HepG2 (cell line): ENCODE measurements around the gene ANKRD13D. TPM values are rescaled to one million over a fixed set of nuclear protein-coding genes. Genes with fewer than 3 reads are reported as not detected.
A peak's percentile ranks its signal among the peaks of the same experiment; 100 is the strongest.

Experiments used
- ATAC-seq: fragments of 200-7000 bp; cut with Tn5 transposase; 3 replicates; pipeline ENCODE4 v1.9.1; 2020; ENCODE audit warnings: mild to moderate bottlenecking, moderate library complexity
- BruUV-seq: library from RNA; stranded (reverse); fragments of 400-500 nt; replicated peaks from 2 replicates; lab custom pipeline; 2021; lab: Mats Ljungman, UMichigan
- CTCF ChIA-PET: fragments of 300-600 bp; formaldehyde crosslinking; extraction: SDS; loops from one replicate; lab custom pipeline; 2021; ENCODE audit warnings: low total read pairs, inconsistent platforms, low intra/inter-chr PET ratio; lab: Yijun Ruan, JAX
- POLR2A ChIA-PET: fragments of 350-600 bp; sonication (Branson Sonifier 250); formaldehyde crosslinking; loops from one replicate; lab custom pipeline; 2020; ENCODE audit warnings: antibody characterized with exemption, inconsistent platforms; lab: Yijun Ruan, JAX
- DNase-seq: peaks from one replicate; pipeline ENCODE4 v3.0.0-alpha.2; 2015; ENCODE audit warnings: low spot score
- FAIRE-seq: peaks from 3 replicates; lab custom pipeline; 2011; peaks lifted over from hg19 to GRCh38; lab: Jason Lieb, UNC
- H2AFZ ChIP-seq: one replicate; pipeline ENCODE4 v1.6.1; 2011; ENCODE audit warnings: low read length, inconsistent platforms
- H3K27ac ChIP-seq: fragments of 300-600 bp; 3 replicates; pipeline ENCODE4 v1.8.0; 2011; ENCODE audit warnings: mixed run types, mild to moderate bottlenecking, mixed read lengths, low read length, inconsistent platforms; ENCODE audit not compliant: insufficient read depth; ENCODE audit errors: extremely low read length
- H3K27me3 ChIP-seq, 2 experiments: fragments of 200-600 bp in 1 of 2; 2 replicates in 1 of 2; 3 replicates in 1 of 2; pipeline versions ENCODE4 v1.6.0 to v1.8.0; 2011; ENCODE audit warnings: low read length in 2 of 2, mild to moderate bottlenecking in 2 of 2, moderate library complexity in 2 of 2, inconsistent platforms in 1 of 2; ENCODE audit not compliant: insufficient read depth in 2 of 2, control insufficient read depth in 1 of 2
- H3K36me3 ChIP-seq, 2 experiments: fragments of 200-600 bp in 1 of 2; replicated peaks in 1 of 2; 2 replicates in 1 of 2; 3 replicates in 1 of 2; pipeline versions ENCODE4 v1.5.1 to v1.8.0; 2011; ENCODE audit warnings: low read length in 2 of 2, inconsistent platforms in 1 of 2; ENCODE audit not compliant: insufficient read depth in 2 of 2, control insufficient read depth in 1 of 2
- H3K4me1 ChIP-seq: 2 replicates; pipeline ENCODE4 v1.5.1; 2012; ENCODE audit warnings: low read length, inconsistent platforms; ENCODE audit not compliant: insufficient read depth
- H3K4me2 ChIP-seq: 2 replicates; pipeline ENCODE4 v1.6.0; 2011; ENCODE audit warnings: low read depth, low read length, inconsistent platforms
- H3K4me3 ChIP-seq, 3 experiments: fragments of 200-600 bp in 1 of 3; sonication (generic), shearing (Covaris generic) in 1 of 3; replicated peaks in 1 of 3; 2 replicates each; pipeline ENCODE4 v1.5.1; 2011 to 2016; ENCODE audit warnings: low read length in 3 of 3, inconsistent platforms in 2 of 3, low read depth in 2 of 3, mild to moderate bottlenecking in 2 of 3, control low read depth in 1 of 3, mixed read lengths in 1 of 3; ENCODE audit not compliant: insufficient read depth in 1 of 3
- H3K79me2 ChIP-seq: one replicate; pipeline ENCODE4 v1.6.1; 2011; ENCODE audit warnings: low read length, inconsistent platforms; ENCODE audit not compliant: insufficient read depth
- H3K9ac ChIP-seq: 2 replicates; pipeline ENCODE4 v1.6.0; 2011; ENCODE audit warnings: mild to moderate bottlenecking, low read depth, low read length, inconsistent platforms; ENCODE audit not compliant: insufficient read depth
- H3K9me3 ChIP-seq: 2 replicates; pipeline ENCODE4 v1.5.1; 2012; ENCODE audit warnings: mild to moderate bottlenecking, low read length
- H4K20me1 ChIP-seq: 2 replicates; pipeline ENCODE4 v1.6.0; 2011; ENCODE audit warnings: inconsistent platforms, mild to moderate bottlenecking, low read length, moderate library complexity; ENCODE audit not compliant: insufficient read depth
- AGO2 ChIP-seq: fragments of 200-400 bp; formaldehyde crosslinking; optimal IDR thresholded peaks from 2 replicates; pipeline ENCODE3; 2017; ENCODE audit warnings: mild to moderate bottlenecking, low read depth, low read length, moderate library complexity
- ASH2L ChIP-seq: fragments of 300-600, 200-600 bp; sonication (generic); IDR thresholded peaks from 2 replicates; pipeline ENCODE4 v1.7.0; 2017; ENCODE audit warnings: low read depth, mild to moderate bottlenecking, moderate library complexity, mixed read lengths, low read length; ENCODE audit not compliant: insufficient read length
- CBX5 ChIP-seq: sonication (generic); formaldehyde crosslinking; IDR thresholded peaks from 2 replicates; pipeline ENCODE4 v1.4.0; 2020; ENCODE audit warnings: missing genetic modification reagents, borderline replicate concordance
- ESRRA ChIP-seq: sonication (generic); formaldehyde crosslinking; IDR thresholded peaks from 2 replicates; pipeline ENCODE4 v1.5.1; 2020; ENCODE audit warnings: mild to moderate bottlenecking, low read depth, missing genetic modification reagents
- NFIB ChIP-seq: sonication (generic); formaldehyde crosslinking; IDR thresholded peaks from 2 replicates; pipeline ENCODE4 v1.9.0; 2021; ENCODE audit warnings: missing genetic modification reagents, mild to moderate bottlenecking, borderline replicate concordance
- NR2F6 ChIP-seq, 2 experiments: IDR thresholded peaks; 2 replicates each; pipeline ENCODE4 v1.6.1; 2016; ENCODE audit warnings: antibody characterized with exemption in 1 of 2, mild to moderate bottlenecking in 1 of 2
- PREB ChIP-seq: sonication (generic); formaldehyde crosslinking; IDR thresholded peaks from 2 replicates; pipeline ENCODE4 v1.4.0; 2020; ENCODE audit warnings: missing genetic modification reagents
- RBM39 ChIP-seq: fragments of 200-400 bp; formaldehyde crosslinking; IDR thresholded peaks from one replicate; pipeline ENCODE4 v1.6.1; 2018; ENCODE audit warnings: antibody characterized with exemption, mild to moderate bottlenecking, low read depth, low read length; ENCODE audit not compliant: poor library complexity, severe bottlenecking
- SIX1 ChIP-seq: sonication (generic); formaldehyde crosslinking; IDR thresholded peaks from 2 replicates; pipeline ENCODE4 v1.4.0; 2020; ENCODE audit warnings: missing genetic modification reagents, borderline replicate concordance
- SP5 ChIP-seq: IDR thresholded peaks from 2 replicates; pipeline ENCODE4 v1.6.1; 2016; ENCODE audit warnings: low read depth, borderline replicate concordance
- SRSF9 ChIP-seq: fragments of 200-400 bp; formaldehyde crosslinking; IDR thresholded peaks from 2 replicates; pipeline ENCODE4 v1.6.1; 2018; ENCODE audit warnings: borderline replicate concordance, mild to moderate bottlenecking, low read depth, low read length; ENCODE audit not compliant: insufficient read depth, poor library complexity, severe bottlenecking
- ZNF20 ChIP-seq: sonication (generic); formaldehyde crosslinking; IDR thresholded peaks from 2 replicates; pipeline ENCODE4 v1.4.0; 2020; ENCODE audit warnings: mild to moderate bottlenecking, moderate library complexity, missing genetic modification reagents
- ZNF24 ChIP-seq: fragments of 450-650 bp; IDR thresholded peaks from 2 replicates; pipeline ENCODE4 v1.6.1; 2017; ENCODE audit warnings: antibody characterized with exemption, mild to moderate bottlenecking
- ZNF562 ChIP-seq: sonication (generic); formaldehyde crosslinking; IDR thresholded peaks from 2 replicates; pipeline ENCODE4 v1.8.0; 2022; ENCODE audit warnings: missing genetic modification reagents, borderline replicate concordance
- ZNF564 ChIP-seq: sonication (generic); formaldehyde crosslinking; IDR thresholded peaks from 2 replicates; pipeline ENCODE4 v1.8.1; 2023; ENCODE audit warnings: mild to moderate bottlenecking, missing genetic modification reagents
- ZNF883 ChIP-seq: sonication (generic); formaldehyde crosslinking; IDR thresholded peaks from 2 replicates; pipeline ENCODE4 v1.5.1; 2020; ENCODE audit warnings: mild to moderate bottlenecking, missing genetic modification reagents; ENCODE audit errors: not compliant biosample characterization
- ZSCAN20 ChIP-seq: sonication (generic); formaldehyde crosslinking; IDR thresholded peaks from 2 replicates; pipeline ENCODE4 v1.4.0; 2020; ENCODE audit warnings: missing genetic modification reagents, mild to moderate bottlenecking, borderline replicate concordance
- WGBS: methylation state at CpG from one replicate; pipeline ENCODE4 v1.1.6; 2017; ENCODE audit warnings: low lambda C conversion rate; 5-methylcytosine and 5-hydroxymethylcytosine counted together
- in situ Hi-C: cut with HindIII; loops from 2 replicates; pipeline ENCODE4 v1.10.0; 2017; ENCODE audit warnings: low pct_unique_long_range_greater_than_20kb; ENCODE audit not compliant: extremely low pct_ligation_motif_present
- intact Hi-C: fragments of 100-400 bp; cut with micrococcal nuclease; formaldehyde crosslinking; loops from one replicate; pipeline ENCODE4 v1.10.0; 2022; ENCODE audit not compliant: unreplicated experiment
- polyA plus RNA-seq, 8 experiments: library from polyadenylated mRNA; depleted of rRNA in 3 of 8; stranded (reverse) in 7 of 8; unstranded in 1 of 8; fragments of >200 nt; fragmentation: Illumina TruSeq in 4 of 8; extraction: Trizol in 4 of 8; gene quantifications; 2 replicates each; pipeline versions ENCODE4 v1.2.1 to v1.2.3, GENCODE V29; 2011 to 2016; ENCODE audit warnings: low read depth in 4 of 8, missing spikeins in 1 of 8, mixed read lengths in 1 of 8; ENCODE audit not compliant: insufficient read depth in 1 of 8
- total RNA-seq, 5 experiments: library from RNA; depleted of rRNA; stranded (reverse); fragments of >200 nt; fragmentation: Illumina TruSeq; extraction: Trizol; gene quantifications; 2 replicates each; pipeline ENCODE4 v1.2.3, GENCODE V29; 2016; ENCODE audit warnings: low read depth in 1 of 5
- TF ChIP-seq, protein P1 (sequence below): IDR thresholded peaks from 2 replicates; pipeline ENCODE4 v1.6.1; 2016; ENCODE audit warnings: missing genetic modification reagents, missing compliant biosample characterization

The ANKRD13D gene
- total and polyA plus RNA-seq, 2 of the 13 experiments (the other 11 are each of a cell fraction or from before 2014, with no cell fraction given) = 18.6 to 27.3 TPM

DNA sequence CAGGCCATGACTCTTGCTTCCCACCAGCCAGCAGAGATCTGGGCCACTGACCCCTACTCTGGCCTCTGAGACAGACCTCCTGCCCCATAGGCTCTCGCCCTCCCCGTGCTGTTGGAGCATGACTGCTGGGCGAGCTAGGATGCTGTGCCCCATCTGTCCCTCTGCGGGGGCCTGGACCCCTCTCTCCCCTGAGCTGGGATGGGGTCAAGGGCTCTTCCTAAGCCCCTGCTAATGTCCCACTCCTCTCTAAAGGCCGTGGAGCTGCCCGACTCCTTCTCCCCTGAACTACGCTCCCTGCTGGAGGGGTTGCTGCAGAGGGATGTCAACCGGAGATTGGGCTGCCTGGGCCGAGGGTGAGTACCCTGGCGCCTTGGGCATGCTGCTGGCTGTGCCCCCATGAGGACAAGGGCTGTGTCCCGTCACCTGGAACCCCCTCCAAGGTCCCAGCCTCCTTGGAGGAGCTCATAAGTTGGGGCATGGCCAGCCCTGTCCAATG, 6.2 kb upstream of the ANKRD13D start:
- TF ChIP-seq ZNF564 (no peak), AGO2 (peak; percentile 35)
- no peak overlapping the region for H3K27ac ChIP-seq
- in situ Hi-C loops = no loop called here
- intact Hi-C loops = no loop called here
- no peaks in the 10 kb centered on the region for H3K27me3 ChIP-seq
- H4K20me1 ChIP-seq = no peaks in the 10 kb centered on the region
- CTCF ChIA-PET = no interaction called here
- no peak overlapping the region for H2AFZ ChIP-seq
- ATAC-seq = no peak
- peaks cover 39 to 73% of the 10 kb centered on the region in 2 experiments; a peak in 4 of 5 replicates for H3K36me3 ChIP-seq
- no CpG with 5 or more reads among the region's 11 CpGs for WGBS
- no peaks in the 10 kb centered on the region for H3K79me2 ChIP-seq
- peaks cover 14% of the 10 kb centered on the region for H3K4me1 ChIP-seq
- no peak for FAIRE-seq
- POLR2A ChIA-PET = no interaction called here
- H3K4me2 ChIP-seq = no peak overlapping the region
- no TSS peak for BruUV-seq
- no peak overlapping the region for H3K4me3 ChIP-seq
- no peak overlapping the region for H3K9ac ChIP-seq
- H3K9me3 ChIP-seq = no peaks in the 10 kb centered on the region
- DNase-seq = no peak

DNA sequence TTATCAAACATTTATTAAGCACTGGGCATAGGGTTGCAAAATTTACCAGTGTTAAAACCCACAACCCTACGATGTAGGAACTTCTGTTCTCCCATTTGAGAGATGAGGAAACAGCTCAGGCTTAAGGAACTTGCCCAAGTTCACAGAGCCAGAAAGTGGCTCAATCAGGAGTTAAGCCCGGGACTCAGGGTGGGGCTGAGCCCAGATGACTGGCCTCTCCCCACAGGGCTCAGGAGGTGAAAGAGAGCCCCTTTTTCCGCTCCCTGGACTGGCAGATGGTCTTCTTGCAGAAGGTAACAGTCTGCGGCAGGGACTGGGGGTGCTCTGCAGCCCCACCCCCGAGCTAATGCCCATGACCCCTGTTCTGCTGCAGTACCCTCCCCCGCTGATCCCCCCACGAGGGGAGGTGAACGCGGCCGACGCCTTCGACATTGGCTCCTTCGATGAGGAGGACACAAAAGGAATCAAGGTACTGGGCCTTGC, 5.6 kb upstream of the ANKRD13D start:
- H3K36me3 ChIP-seq = peaks cover 39 to 70% of the 10 kb centered on the region in 2 experiments; a peak in 4 of 5 replicates
- no peak overlapping the region for H2AFZ ChIP-seq
- no peaks in the 10 kb centered on the region for H3K27me3 ChIP-seq
- H3K27ac ChIP-seq = no peak overlapping the region
- 97% methylated on average over 10 of the region's 13 CpGs for WGBS
- H3K79me2 ChIP-seq = no peaks in the 10 kb centered on the region
- no peak overlapping the region for H3K9ac ChIP-seq
- H4K20me1 ChIP-seq = no peaks in the 10 kb centered on the region
- in situ Hi-C loops = no loop called here
- intact Hi-C loops = no loop called here
- DNase-seq (no peak), FAIRE-seq (no peak), ATAC-seq (no peak)
- TF ChIP-seq SRSF9 (no peak), NR2F6 (IDR thresholded peaks at IDR 0.05) (no peak), NR2F6 (CRISPR knock-in tag; IDR thresholded peaks at IDR 0.05) (no peak), ZNF20 (CRISPR knock-in tag) (no peak), ZNF562 (no peak), ESRRA (CRISPR knock-in tag) (no peak), SP5 (CRISPR knock-in tag) (no peak), NFIB (no peak), ZSCAN20 (CRISPR knock-in tag) (no peak), ZNF883 (CRISPR knock-in tag) (no peak), SIX1 (CRISPR knock-in tag) (no peak), ZNF24 (no peak), RBM39 (no peak), PREB (no peak), ASH2L (no peak), CBX5 (CRISPR knock-in tag) (no peak)
- TF ChIP-seq, protein P1, sequence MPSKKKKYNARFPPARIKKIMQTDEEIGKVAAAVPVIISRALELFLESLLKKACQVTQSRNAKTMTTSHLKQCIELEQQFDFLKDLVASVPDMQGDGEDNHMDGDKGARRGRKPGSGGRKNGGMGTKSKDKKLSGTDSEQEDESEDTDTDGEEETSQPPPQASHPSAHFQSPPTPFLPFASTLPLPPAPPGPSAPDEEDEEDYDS (CRISPR knock-in tag) = no peak
- H3K4me2 ChIP-seq = no peak overlapping the region
- H3K4me3 ChIP-seq = no peak overlapping the region
- H3K4me1 ChIP-seq = peaks cover 18% of the 10 kb centered on the region
- ChIA-PET CTCF (no interaction called here), POLR2A (no interaction called here)
- H3K9me3 ChIP-seq = no peaks in the 10 kb centered on the region
- BruUV-seq = no TSS peak
